ENCODE measurements around the gene MARVELD2.

Gene MARVELD2

GRCh38 chr5:69489246-69489645, 74.3 kb downstream of the MARVELD2 start (continued):
- TF ChIP-seq ZNF48 (tag by site-specific recombination; IDR thresholded peaks at IDR 0.05) (no peak), BCL11B (tag by site-specific recombination; IDR thresholded peaks at IDR 0.05; ENCODE audit: low read depth) (no peak), KLF10 (tag by site-specific recombination; IDR thresholded peaks at IDR 0.05) (no peak), ZBTB7A (tag by site-specific recombination; IDR thresholded peaks at IDR 0.05; ENCODE audit: low read depth) (no peak), ZNF658 (tag by site-specific recombination; IDR thresholded peaks at IDR 0.05) (no peak)

GRCh38 chr5:69491027-69491426, 76.1 kb downstream of the MARVELD2 start:
- no peak overlapping the region for H3K4me3 ChIP-seq (ENCODE audit: low read depth, low read length)
- H3K9me3 ChIP-seq (ENCODE audit: control insufficient read depth, insufficient read depth, low read depth, low read length): no peaks in the 10 kb centered on the region
- POLR2A ChIA-PET: no interaction called here
- H3K4me1 ChIP-seq (ENCODE audit: control insufficient read depth, insufficient read depth, low read length): peaks cover 13% of the 10 kb centered on the region
- CTCF ChIA-PET: interaction anchor here (0.8 kb wide), 1 partner anchor 74 kb away, joined by 3 read pairs; no protein-coding TSS in a partner anchor
- TF ChIP-seq ZNF112 (tag by site-specific recombination; IDR thresholded peaks at IDR 0.05) (no peak), ZBTB17 (tag by site-specific recombination; IDR thresholded peaks at IDR 0.05) (no peak), ZNF121 (tag by site-specific recombination; IDR thresholded peaks at IDR 0.05) (no peak), ZNF18 (tag by site-specific recombination; IDR thresholded peaks at IDR 0.05) (no peak), ZNF24 (tag by site-specific recombination; IDR thresholded peaks at IDR 0.05) (no peak), SCRT2 (tag by site-specific recombination; IDR thresholded peaks at IDR 0.05) (no peak), ZFP37 (tag by site-specific recombination; IDR thresholded peaks at IDR 0.05) (no peak), HOXC10 (CRISPR knock-in tag; IDR thresholded peaks at IDR 0.05) (no peak), ELK4 (IDR thresholded peaks at IDR 0.05; ENCODE audit: borderline replicate concordance, low read depth, low read length) (no peak), ZBTB26 (tag by site-specific recombination; optimal IDR thresholded peaks at IDR 0.05) (no peak), ZNF266 (tag by site-specific recombination; IDR thresholded peaks at IDR 0.05; ENCODE audit: low read depth) (no peak), MYNN (tag by site-specific recombination; IDR thresholded peaks at IDR 0.05; ENCODE audit: borderline replicate concordance) (no peak), KLF9 (tag by site-specific recombination; IDR thresholded peaks at IDR 0.05; ENCODE audit: low read depth) (no peak), ZBTB8A (tag by site-specific recombination; IDR thresholded peaks at IDR 0.05) (no peak), ZNF488 (tag by site-specific recombination; IDR thresholded peaks at IDR 0.05) (no peak), ZNF777 (tag by site-specific recombination; IDR thresholded peaks at IDR 0.05; ENCODE audit: borderline replicate concordance) (no peak)
- no peaks in the 10 kb centered on the region for H3K36me3 ChIP-seq (ENCODE audit: control insufficient read depth in 2 of 2, insufficient read depth in 1 of 2, low read length in 2 of 2)
- no peak overlapping the region for H3K27ac ChIP-seq (ENCODE audit: extremely low read depth, low read depth, low read length)

Data from HEK293 (cell line).